ENCODE measurements around the gene MYO3B.

DNA sequence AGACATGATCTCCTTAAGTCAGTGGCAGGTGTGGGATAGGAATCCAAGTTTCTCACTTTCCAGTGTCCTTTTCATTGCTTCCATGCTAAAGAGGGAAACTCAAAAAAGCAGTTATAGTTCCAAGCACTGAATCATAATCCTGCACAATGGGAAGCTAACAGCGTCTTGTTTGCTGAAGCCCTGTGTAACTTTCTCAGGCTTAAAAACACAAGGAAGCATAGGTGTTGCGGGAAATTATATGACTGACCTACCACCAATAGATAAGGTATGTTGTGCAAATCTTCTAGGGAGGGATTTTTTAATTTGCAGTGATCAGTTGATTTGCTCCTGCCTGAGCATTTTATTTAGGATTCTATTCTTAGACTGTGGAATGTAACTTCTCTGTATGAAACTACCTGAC is 250.9 kb downstream of the MYO3B start:
- TF ChIP-seq, protein P1, sequence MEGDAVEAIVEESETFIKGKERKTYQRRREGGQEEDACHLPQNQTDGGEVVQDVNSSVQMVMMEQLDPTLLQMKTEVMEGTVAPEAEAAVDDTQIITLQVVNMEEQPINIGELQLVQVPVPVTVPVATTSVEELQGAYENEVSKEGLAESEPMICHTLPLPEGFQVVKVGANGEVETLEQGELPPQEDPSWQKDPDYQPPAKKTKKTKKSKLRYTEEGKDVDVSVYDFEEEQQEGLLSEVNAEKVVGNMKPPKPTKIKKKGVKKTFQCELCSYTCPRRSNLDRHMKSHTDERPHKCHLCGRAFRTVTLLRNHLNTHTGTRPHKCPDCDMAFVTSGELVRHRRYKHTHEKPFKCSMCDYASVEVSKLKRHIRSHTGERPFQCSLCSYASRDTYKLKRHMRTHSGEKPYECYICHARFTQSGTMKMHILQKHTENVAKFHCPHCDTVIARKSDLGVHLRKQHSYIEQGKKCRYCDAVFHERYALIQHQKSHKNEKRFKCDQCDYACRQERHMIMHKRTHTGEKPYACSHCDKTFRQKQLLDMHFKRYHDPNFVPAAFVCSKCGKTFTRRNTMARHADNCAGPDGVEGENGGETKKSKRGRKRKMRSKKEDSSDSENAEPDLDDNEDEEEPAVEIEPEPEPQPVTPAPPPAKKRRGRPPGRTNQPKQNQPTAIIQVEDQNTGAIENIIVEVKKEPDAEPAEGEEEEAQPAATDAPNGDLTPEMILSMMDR (conservative IDR thresholded peaks at IDR 0.05; ENCODE audit: low read depth, low read length), result no peak
- no peak for TF ChIP-seq EZH2 (IDR thresholded peaks at IDR 0.05; ENCODE audit: borderline replicate concordance, low read depth, low read length, poor library complexity, severe bottlenecking)
